ENCODE measurements around the gene MPO. TPM values are rescaled to one million over a fixed set of nuclear protein-coding genes. Genes with fewer than 3 reads are reported as not detected.

MPO gene
- total RNA-seq, 4 donors from 2014 or later: not detected

DNA sequence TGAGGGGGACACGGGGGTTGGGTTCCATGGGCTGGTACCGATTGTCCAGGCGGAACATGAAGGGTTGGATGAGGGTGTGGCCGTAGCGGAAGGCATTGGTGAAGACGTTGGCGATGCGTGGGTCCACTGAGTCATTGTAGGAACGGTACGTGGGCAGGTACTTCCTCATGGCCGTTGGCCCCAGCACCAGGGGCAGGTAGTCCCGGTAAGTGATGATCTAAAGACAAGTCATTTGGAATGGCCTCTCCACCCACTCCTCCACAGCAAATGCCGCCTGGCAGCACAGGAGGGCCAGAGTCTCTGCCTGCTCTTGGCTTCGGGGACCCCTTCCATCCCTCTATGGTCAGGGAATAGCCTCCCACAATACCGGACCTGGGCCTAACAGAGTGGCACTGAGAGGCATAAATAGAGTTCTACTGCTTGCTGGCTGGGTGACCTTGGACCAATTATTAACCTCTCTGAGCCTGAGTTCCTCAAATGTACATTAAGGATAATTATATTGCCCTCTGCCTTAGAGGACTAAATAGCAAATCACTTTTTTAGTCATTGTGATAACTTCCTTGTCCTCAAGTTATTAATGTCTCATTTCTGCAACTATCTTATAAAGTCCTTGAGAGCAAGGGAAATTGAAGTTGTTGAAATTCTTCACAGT is 7.2 kb downstream of the MPO start:
- Histone ChIP-seq H3K27me3 (peaks cover 0 to 10% of the 10 kb centered on the region in 2 donors), H3K27ac (no peak overlapping the region), H3K4me1 (peaks cover 0 to 2% (median 0%) of the 10 kb centered on the region in 4 donors), H3K4me3 (no peak overlapping the region), H3K9me3 (no peaks in the 10 kb centered on the region), H3K36me3 (no peaks in the 10 kb centered on the region)
- no peak for DNase-seq (ENCODE audit: low spot score in 2 of 2)
- TF ChIP-seq, protein P1, sequence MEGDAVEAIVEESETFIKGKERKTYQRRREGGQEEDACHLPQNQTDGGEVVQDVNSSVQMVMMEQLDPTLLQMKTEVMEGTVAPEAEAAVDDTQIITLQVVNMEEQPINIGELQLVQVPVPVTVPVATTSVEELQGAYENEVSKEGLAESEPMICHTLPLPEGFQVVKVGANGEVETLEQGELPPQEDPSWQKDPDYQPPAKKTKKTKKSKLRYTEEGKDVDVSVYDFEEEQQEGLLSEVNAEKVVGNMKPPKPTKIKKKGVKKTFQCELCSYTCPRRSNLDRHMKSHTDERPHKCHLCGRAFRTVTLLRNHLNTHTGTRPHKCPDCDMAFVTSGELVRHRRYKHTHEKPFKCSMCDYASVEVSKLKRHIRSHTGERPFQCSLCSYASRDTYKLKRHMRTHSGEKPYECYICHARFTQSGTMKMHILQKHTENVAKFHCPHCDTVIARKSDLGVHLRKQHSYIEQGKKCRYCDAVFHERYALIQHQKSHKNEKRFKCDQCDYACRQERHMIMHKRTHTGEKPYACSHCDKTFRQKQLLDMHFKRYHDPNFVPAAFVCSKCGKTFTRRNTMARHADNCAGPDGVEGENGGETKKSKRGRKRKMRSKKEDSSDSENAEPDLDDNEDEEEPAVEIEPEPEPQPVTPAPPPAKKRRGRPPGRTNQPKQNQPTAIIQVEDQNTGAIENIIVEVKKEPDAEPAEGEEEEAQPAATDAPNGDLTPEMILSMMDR (IDR thresholded peaks at IDR 0.05): no peak
- TF ChIP-seq EP300 (IDR thresholded peaks at IDR 0.05) (no peak), POLR2A (IDR thresholded peaks at IDR 0.05) (no peak)
- 77 to 82% methylated on average over 15 of the region's 15 CpGs for WGBS, 2 donors

DNA sequence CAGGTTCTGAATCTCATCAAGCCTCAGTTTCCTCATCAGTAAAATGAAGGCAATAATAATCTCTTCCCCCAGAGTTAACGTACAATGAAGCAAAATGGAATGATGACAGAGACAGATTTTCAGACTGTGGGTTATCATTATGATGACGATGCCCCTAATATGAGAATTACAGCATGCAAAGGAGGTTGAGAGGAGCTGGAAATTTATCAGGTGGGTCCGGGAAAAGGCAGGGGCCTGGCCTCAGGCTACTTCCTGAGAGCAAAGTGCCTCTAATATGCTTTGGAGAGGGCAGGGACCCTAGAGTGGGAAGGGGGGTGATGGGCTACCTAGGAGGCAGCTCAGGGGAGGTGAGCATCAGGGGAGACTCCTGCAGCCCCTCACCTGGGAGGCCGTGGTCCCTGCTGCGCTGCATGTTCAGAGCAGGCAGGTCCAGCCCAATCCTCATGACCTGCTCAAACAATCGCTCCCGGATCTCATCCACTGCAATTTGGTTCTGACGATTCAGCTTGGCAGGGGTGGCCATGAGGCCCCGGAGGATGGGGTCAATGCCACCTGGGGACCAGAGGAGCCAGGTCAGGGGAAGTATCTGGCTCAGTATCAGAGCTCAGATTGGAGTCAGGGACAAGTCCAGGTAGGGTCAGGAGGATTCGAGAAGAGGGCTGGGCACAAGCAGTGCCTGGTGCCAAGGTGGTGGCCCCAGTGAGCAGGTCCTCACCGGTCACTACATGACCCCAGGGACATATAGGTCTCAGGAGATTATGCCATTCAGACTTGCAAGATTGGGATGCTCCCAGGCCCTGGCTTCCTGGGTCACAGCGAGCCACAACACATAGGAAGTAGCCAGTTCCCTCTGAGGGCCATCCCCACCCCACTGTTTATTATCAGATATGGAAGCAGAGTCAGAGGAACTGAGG is 8.1 kb downstream of the MPO start:
- H3K27me3 ChIP-seq: peaks cover 0 to 12% of the 10 kb centered on the region in 2 donors
- peak in 1 of 2 donors; percentile 2 for DNase-seq (ENCODE audit: low spot score in 2 of 2)
- no peaks in the 10 kb centered on the region for H3K4me1 ChIP-seq
- H3K27ac ChIP-seq: no peak overlapping the region
- no peaks in the 10 kb centered on the region for H3K36me3 ChIP-seq
- no peak overlapping the region for H3K4me3 ChIP-seq
- 84 to 85% methylated on average over 11 to 12 of the region's 12 CpGs for WGBS, 2 donors
- H3K9me3 ChIP-seq: no peaks in the 10 kb centered on the region
- TF ChIP-seq EP300 (IDR thresholded peaks at IDR 0.05) (no peak), POLR2A (IDR thresholded peaks at IDR 0.05) (no peak)

DNA sequence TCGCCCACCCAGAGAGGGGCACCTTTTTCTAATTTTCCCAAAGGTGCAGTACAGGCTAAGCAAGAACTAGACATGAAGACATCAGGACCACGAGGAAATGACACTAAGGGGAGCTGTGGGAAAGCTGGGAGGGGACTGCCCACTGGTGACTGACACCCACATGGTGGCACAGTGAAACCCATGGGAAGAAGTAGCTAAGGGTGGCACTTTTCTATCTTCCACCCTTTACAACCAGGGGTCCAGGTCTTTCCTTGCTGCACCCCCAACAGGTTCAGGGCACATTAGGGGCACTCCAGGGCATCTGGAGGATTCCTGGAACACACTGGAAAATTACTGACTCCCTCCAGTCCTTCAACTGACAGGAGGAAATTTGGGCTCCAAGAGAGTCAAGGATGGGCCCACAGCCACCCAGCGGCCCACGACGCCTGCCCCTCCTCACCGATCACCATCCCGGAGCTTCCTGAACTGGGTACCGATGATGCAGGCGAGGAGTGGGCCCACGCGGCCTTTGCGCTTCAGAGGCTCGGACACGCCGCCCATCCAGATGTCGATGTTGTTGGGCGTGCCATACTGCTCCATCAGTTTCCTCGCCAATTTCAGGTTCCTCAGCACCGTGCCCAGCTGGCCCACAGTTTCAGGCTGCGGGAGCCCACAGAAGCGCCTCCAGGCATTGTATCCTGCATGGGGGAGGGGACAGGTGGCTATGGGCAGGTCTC is 9.4 kb downstream of the MPO start:
- Histone ChIP-seq H3K27ac (no peak overlapping the region), H3K9me3 (no peaks in the 10 kb centered on the region), H3K36me3 (no peaks in the 10 kb centered on the region), H3K4me1 (no peaks in the 10 kb centered on the region), H3K27me3 (peaks cover 0 to 3% of the 10 kb centered on the region in 2 donors), H3K4me3 (no peak overlapping the region)
- DNase-seq (ENCODE audit: low spot score in 2 of 2): peak in 1 of 2 donors; percentile 0
- no peak for TF ChIP-seq POLR2A (IDR thresholded peaks at IDR 0.05)
- no peak for TF ChIP-seq EP300 (IDR thresholded peaks at IDR 0.05)
- TF ChIP-seq, protein P1 (IDR thresholded peaks at IDR 0.05): no peak
- WGBS, 2 donors: 88 to 91% methylated on average over 21 of the region's 21 CpGs

GRCh38 chr17:58270476-58271215 is 10.1 kb downstream of the MPO start:
- H3K27ac ChIP-seq: no peak overlapping the region
- H3K4me3 ChIP-seq: no peak overlapping the region
- WGBS, 2 donors: 76 to 83% methylated on average over 9 to 11 of the region's 15 CpGs
- H3K9me3 ChIP-seq: no peaks in the 10 kb centered on the region
- H3K36me3 ChIP-seq: no peaks in the 10 kb centered on the region
- peaks cover 0 to 3% of the 10 kb centered on the region in 2 donors for H3K27me3 ChIP-seq
- TF ChIP-seq EP300 (IDR thresholded peaks at IDR 0.05) (no peak), POLR2A (IDR thresholded peaks at IDR 0.05) (no peak)
- TF ChIP-seq, protein P1 (IDR thresholded peaks at IDR 0.05): no peak
- no peak for DNase-seq (ENCODE audit: low spot score in 2 of 2)
- no peaks in the 10 kb centered on the region for H3K4me1 ChIP-seq

All from tibial nerve (tissue), 4 donors.